HepG2 (cell line): ENCODE data around the gene PPM1F. TPM values are rescaled to one million over a fixed set of nuclear protein-coding genes. Genes with fewer than 3 reads are reported as not detected.

Experiments used
- ATAC-seq: fragments of 200-7000 bp; cut with Tn5 transposase; 3 replicates; pipeline ENCODE4 v1.9.1; 2020; ENCODE audit warnings: mild to moderate bottlenecking, moderate library complexity
- BruUV-seq: library from RNA; stranded (reverse); fragments of 400-500 nt; replicated peaks from 2 replicates; lab custom pipeline; 2021; lab: Mats Ljungman, UMichigan
- CTCF ChIA-PET: fragments of 300-600 bp; formaldehyde crosslinking; extraction: SDS; loops from one replicate; lab custom pipeline; 2021; ENCODE audit warnings: low total read pairs, inconsistent platforms, low intra/inter-chr PET ratio; lab: Yijun Ruan, JAX
- POLR2A ChIA-PET: fragments of 350-600 bp; sonication (Branson Sonifier 250); formaldehyde crosslinking; loops from one replicate; lab custom pipeline; 2020; ENCODE audit warnings: antibody characterized with exemption, inconsistent platforms; lab: Yijun Ruan, JAX
- DNase-seq: peaks from one replicate; pipeline ENCODE4 v3.0.0-alpha.2; 2015; ENCODE audit warnings: low spot score
- FAIRE-seq: peaks from 3 replicates; lab custom pipeline; 2011; peaks lifted over from hg19 to GRCh38; lab: Jason Lieb, UNC
- H2AFZ ChIP-seq: one replicate; pipeline ENCODE4 v1.6.1; 2011; ENCODE audit warnings: low read length, inconsistent platforms
- H3K27ac ChIP-seq: fragments of 300-600 bp; 3 replicates; pipeline ENCODE4 v1.8.0; 2011; ENCODE audit warnings: mixed run types, mild to moderate bottlenecking, mixed read lengths, low read length, inconsistent platforms; ENCODE audit not compliant: insufficient read depth; ENCODE audit errors: extremely low read length
- H3K27me3 ChIP-seq, 2 experiments: fragments of 200-600 bp in 1 of 2; 2 replicates in 1 of 2; 3 replicates in 1 of 2; pipeline versions ENCODE4 v1.6.0 to v1.8.0; 2011; ENCODE audit warnings: low read length in 2 of 2, mild to moderate bottlenecking in 2 of 2, moderate library complexity in 2 of 2, inconsistent platforms in 1 of 2; ENCODE audit not compliant: insufficient read depth in 2 of 2, control insufficient read depth in 1 of 2
- H3K36me3 ChIP-seq, 2 experiments: fragments of 200-600 bp in 1 of 2; replicated peaks in 1 of 2; 2 replicates in 1 of 2; 3 replicates in 1 of 2; pipeline versions ENCODE4 v1.5.1 to v1.8.0; 2011; ENCODE audit warnings: low read length in 2 of 2, inconsistent platforms in 1 of 2; ENCODE audit not compliant: insufficient read depth in 2 of 2, control insufficient read depth in 1 of 2
- H3K4me1 ChIP-seq: 2 replicates; pipeline ENCODE4 v1.5.1; 2012; ENCODE audit warnings: low read length, inconsistent platforms; ENCODE audit not compliant: insufficient read depth
- H3K4me2 ChIP-seq: 2 replicates; pipeline ENCODE4 v1.6.0; 2011; ENCODE audit warnings: low read depth, low read length, inconsistent platforms
- H3K4me3 ChIP-seq, 3 experiments: fragments of 200-600 bp in 1 of 3; sonication (generic), shearing (Covaris generic) in 1 of 3; replicated peaks in 1 of 3; 2 replicates each; pipeline ENCODE4 v1.5.1; 2011 to 2016; ENCODE audit warnings: low read length in 3 of 3, inconsistent platforms in 2 of 3, low read depth in 2 of 3, mild to moderate bottlenecking in 2 of 3, control low read depth in 1 of 3, mixed read lengths in 1 of 3; ENCODE audit not compliant: insufficient read depth in 1 of 3
- H3K79me2 ChIP-seq: one replicate; pipeline ENCODE4 v1.6.1; 2011; ENCODE audit warnings: low read length, inconsistent platforms; ENCODE audit not compliant: insufficient read depth
- H3K9ac ChIP-seq: 2 replicates; pipeline ENCODE4 v1.6.0; 2011; ENCODE audit warnings: mild to moderate bottlenecking, low read depth, low read length, inconsistent platforms; ENCODE audit not compliant: insufficient read depth
- H3K9me3 ChIP-seq: 2 replicates; pipeline ENCODE4 v1.5.1; 2012; ENCODE audit warnings: mild to moderate bottlenecking, low read length
- H4K20me1 ChIP-seq: 2 replicates; pipeline ENCODE4 v1.6.0; 2011; ENCODE audit warnings: inconsistent platforms, mild to moderate bottlenecking, low read length, moderate library complexity; ENCODE audit not compliant: insufficient read depth
- FOXK2 ChIP-seq: fragments of 450-650 bp; IDR thresholded peaks from 2 replicates; pipeline ENCODE4 v1.6.1; 2016
- KLF16 ChIP-seq, 2 experiments: sonication (generic) in 1 of 2; formaldehyde crosslinking in 1 of 2; IDR thresholded peaks; 2 replicates each; pipeline versions ENCODE4 v1.6.1 to v1.8.0; 2016 to 2023; ENCODE audit warnings: missing genetic modification reagents in 2 of 2, missing compliant biosample characterization in 1 of 2
- MYNN ChIP-seq: sonication (generic); formaldehyde crosslinking; IDR thresholded peaks from 2 replicates; pipeline ENCODE4 v1.4.0; 2020; ENCODE audit warnings: mild to moderate bottlenecking, low read depth, missing genetic modification reagents
- NFE2 ChIP-seq: sonication (generic); formaldehyde crosslinking; IDR thresholded peaks from 2 replicates; pipeline ENCODE4 v1.4.0; 2020; ENCODE audit warnings: missing genetic modification reagents
- RAD51 ChIP-seq: fragments of 450-650 bp; IDR thresholded peaks from 2 replicates; pipeline ENCODE4 v1.6.1; 2016; ENCODE audit warnings: borderline replicate concordance
- SNAI1 ChIP-seq: sonication (generic); formaldehyde crosslinking; IDR thresholded peaks from 2 replicates; pipeline ENCODE4 v1.5.0; 2020; ENCODE audit warnings: mild to moderate bottlenecking, missing genetic modification reagents, borderline replicate concordance
- ZBTB3 ChIP-seq: sonication (generic); formaldehyde crosslinking; IDR thresholded peaks from 2 replicates; pipeline ENCODE4 v1.4.0; 2020; ENCODE audit warnings: low read depth, mild to moderate bottlenecking, moderate library complexity, missing genetic modification reagents, borderline replicate concordance
- ZNF121 ChIP-seq: sonication (generic); formaldehyde crosslinking; IDR thresholded peaks from 2 replicates; pipeline ENCODE4 v1.5.0; 2020; ENCODE audit warnings: mild to moderate bottlenecking, missing genetic modification reagents
- WGBS: methylation state at CpG from one replicate; pipeline ENCODE4 v1.1.6; 2017; ENCODE audit warnings: low lambda C conversion rate; 5-methylcytosine and 5-hydroxymethylcytosine counted together
- in situ Hi-C: cut with HindIII; loops from 2 replicates; pipeline ENCODE4 v1.10.0; 2017; ENCODE audit warnings: low pct_unique_long_range_greater_than_20kb; ENCODE audit not compliant: extremely low pct_ligation_motif_present
- intact Hi-C: fragments of 100-400 bp; cut with micrococcal nuclease; formaldehyde crosslinking; loops from one replicate; pipeline ENCODE4 v1.10.0; 2022; ENCODE audit not compliant: unreplicated experiment
- polyA plus RNA-seq, 8 experiments: library from polyadenylated mRNA; depleted of rRNA in 3 of 8; stranded (reverse) in 7 of 8; unstranded in 1 of 8; fragments of >200 nt; fragmentation: Illumina TruSeq in 4 of 8; extraction: Trizol in 4 of 8; gene quantifications; 2 replicates each; pipeline versions ENCODE4 v1.2.1 to v1.2.3, GENCODE V29; 2011 to 2016; ENCODE audit warnings: low read depth in 4 of 8, missing spikeins in 1 of 8, mixed read lengths in 1 of 8; ENCODE audit not compliant: insufficient read depth in 1 of 8
- total RNA-seq, 5 experiments: library from RNA; depleted of rRNA; stranded (reverse); fragments of >200 nt; fragmentation: Illumina TruSeq; extraction: Trizol; gene quantifications; 2 replicates each; pipeline ENCODE4 v1.2.3, GENCODE V29; 2016; ENCODE audit warnings: low read depth in 1 of 5
- TF ChIP-seq, protein P1 (sequence below): sonication (generic); formaldehyde crosslinking; IDR thresholded peaks from 2 replicates; pipeline ENCODE4 v1.5.0; 2020; ENCODE audit warnings: missing genetic modification reagents
- TF ChIP-seq, protein P2 (sequence below): sonication (generic); formaldehyde crosslinking; IDR thresholded peaks from 2 replicates; pipeline ENCODE4 v1.5.1; 2020; ENCODE audit warnings: mild to moderate bottlenecking, moderate library complexity, missing genetic modification reagents
- TF ChIP-seq, protein P3 (sequence below): IDR thresholded peaks from 2 replicates; pipeline ENCODE4 v1.6.1; 2018; ENCODE audit warnings: missing genetic modification reagents
- TF ChIP-seq, protein P4 (sequence below): sonication (generic); formaldehyde crosslinking; IDR thresholded peaks from 2 replicates; pipeline ENCODE4 v1.4.0; 2020; ENCODE audit warnings: missing genetic modification reagents
- TF ChIP-seq, protein P5 (sequence below): sonication (generic); IDR thresholded peaks from 2 replicates; pipeline ENCODE4 v1.6.1; 2016; ENCODE audit warnings: low read depth, borderline replicate concordance
- TF ChIP-seq, protein P6 (sequence below): IDR thresholded peaks from 2 replicates; pipeline ENCODE4 v1.6.1; 2016; ENCODE audit warnings: low read depth, borderline replicate concordance
- TF ChIP-seq, protein P7 (sequence below): sonication (generic); formaldehyde crosslinking; IDR thresholded peaks from 2 replicates; pipeline ENCODE4 v1.8.0; 2022; ENCODE audit warnings: mild to moderate bottlenecking, missing genetic modification reagents; ENCODE audit not compliant: insufficient replicate concordance

Gene PPM1F
- total and polyA plus RNA-seq, 2 of the 13 experiments (the other 11 are each of a cell fraction or from before 2014, with no cell fraction given): 11.0 to 19.6 TPM

DNA sequence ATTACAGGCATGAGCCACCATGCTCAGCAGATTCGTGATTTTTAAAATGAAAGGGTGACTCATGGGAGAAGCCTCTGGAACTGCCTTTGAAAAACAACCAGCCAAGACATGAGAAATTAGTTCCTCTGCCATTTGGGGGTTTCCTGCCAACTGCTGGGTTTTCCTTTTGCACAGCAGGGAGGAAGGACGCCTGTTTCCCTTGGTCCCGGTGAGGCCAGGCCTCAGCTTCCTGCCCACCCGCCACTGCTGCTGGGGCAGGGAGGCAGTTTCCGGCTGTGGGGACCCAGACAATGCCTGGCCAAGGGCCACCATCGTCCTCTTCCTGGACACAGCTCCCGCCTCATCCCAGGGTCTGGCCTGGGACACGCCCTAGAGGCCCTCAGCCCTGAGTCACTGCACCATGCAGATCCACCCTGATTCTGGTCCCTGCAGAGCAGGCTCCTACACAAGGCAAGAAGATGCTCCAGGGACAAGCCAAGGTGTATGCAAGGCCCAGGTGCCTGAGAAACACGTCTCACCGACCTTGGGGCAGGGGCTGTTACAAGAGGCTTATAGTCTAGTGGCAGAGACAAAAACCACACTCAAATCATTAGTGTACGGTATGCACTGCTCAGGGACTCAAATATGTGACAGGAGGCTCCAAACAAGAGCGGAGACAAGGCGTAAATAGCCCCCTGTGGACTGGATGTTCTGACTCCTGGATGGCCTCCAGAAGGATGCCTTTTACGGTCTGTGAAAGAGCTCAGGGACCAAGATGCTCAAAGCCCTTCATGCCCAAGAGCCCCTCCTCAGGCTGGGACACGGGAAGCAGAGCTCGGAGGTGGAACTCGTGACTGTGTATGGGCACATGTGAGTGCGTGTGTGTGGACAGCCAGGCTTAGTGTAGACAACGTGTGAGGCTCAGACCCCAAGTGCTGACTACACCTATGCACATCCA is 10.0 kb downstream of the PPM1F start:
- Histone ChIP-seq H3K9ac (no peak overlapping the region), H3K4me1 (peaks cover 11% of the 10 kb centered on the region), H3K27ac (no peak overlapping the region), H3K4me3 (no peak overlapping the region), H3K4me2 (no peak overlapping the region), H3K9me3 (no peaks in the 10 kb centered on the region), H2AFZ (no peak overlapping the region), H3K36me3 (peaks cover 5 to 25% of the 10 kb centered on the region in 2 experiments; a peak in 4 of 5 replicates), H4K20me1 (0 out of 2 replicates have a peak, but pooled peaks cover 4% of the 10 kb centered on the region), H3K27me3 (no peaks in the 10 kb centered on the region), H3K79me2 (no peaks in the 10 kb centered on the region)
- ATAC-seq (no peak), FAIRE-seq (no peak), DNase-seq (no peak)
- intact Hi-C loops: no loop called here
- WGBS: 92% methylated on average over 18 of the region's 19 CpGs
- ChIA-PET CTCF (no interaction called here), POLR2A (no interaction called here)
- in situ Hi-C loops: no loop called here
- BruUV-seq: no TSS peak
- TF ChIP-seq, protein P1, sequence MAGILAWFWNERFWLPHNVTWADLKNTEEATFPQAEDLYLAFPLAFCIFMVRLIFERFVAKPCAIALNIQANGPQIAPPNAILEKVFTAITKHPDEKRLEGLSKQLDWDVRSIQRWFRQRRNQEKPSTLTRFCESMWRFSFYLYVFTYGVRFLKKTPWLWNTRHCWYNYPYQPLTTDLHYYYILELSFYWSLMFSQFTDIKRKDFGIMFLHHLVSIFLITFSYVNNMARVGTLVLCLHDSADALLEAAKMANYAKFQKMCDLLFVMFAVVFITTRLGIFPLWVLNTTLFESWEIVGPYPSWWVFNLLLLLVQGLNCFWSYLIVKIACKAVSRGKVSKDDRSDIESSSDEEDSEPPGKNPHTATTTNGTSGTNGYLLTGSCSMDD: no peak
- TF ChIP-seq, protein P2, sequence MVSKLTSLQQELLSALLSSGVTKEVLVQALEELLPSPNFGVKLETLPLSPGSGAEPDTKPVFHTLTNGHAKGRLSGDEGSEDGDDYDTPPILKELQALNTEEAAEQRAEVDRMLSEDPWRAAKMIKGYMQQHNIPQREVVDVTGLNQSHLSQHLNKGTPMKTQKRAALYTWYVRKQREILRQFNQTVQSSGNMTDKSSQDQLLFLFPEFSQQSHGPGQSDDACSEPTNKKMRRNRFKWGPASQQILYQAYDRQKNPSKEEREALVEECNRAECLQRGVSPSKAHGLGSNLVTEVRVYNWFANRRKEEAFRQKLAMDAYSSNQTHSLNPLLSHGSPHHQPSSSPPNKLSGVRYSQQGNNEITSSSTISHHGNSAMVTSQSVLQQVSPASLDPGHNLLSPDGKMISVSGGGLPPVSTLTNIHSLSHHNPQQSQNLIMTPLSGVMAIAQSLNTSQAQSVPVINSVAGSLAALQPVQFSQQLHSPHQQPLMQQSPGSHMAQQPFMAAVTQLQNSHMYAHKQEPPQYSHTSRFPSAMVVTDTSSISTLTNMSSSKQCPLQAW: no peak
- TF ChIP-seq ZBTB3: no peak
- TF ChIP-seq SNAI1 (CRISPR knock-in tag): no peak
- no peak for TF ChIP-seq RAD51
- TF ChIP-seq, protein P3, sequence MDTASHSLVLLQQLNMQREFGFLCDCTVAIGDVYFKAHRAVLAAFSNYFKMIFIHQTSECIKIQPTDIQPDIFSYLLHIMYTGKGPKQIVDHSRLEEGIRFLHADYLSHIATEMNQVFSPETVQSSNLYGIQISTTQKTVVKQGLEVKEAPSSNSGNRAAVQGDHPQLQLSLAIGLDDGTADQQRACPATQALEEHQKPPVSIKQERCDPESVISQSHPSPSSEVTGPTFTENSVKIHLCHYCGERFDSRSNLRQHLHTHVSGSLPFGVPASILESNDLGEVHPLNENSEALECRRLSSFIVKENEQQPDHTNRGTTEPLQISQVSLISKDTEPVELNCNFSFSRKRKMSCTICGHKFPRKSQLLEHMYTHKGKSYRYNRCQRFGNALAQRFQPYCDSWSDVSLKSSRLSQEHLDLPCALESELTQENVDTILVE: no peak
- no peak for TF ChIP-seq ZNF121 (CRISPR knock-in tag)
- TF ChIP-seq, protein P4, sequence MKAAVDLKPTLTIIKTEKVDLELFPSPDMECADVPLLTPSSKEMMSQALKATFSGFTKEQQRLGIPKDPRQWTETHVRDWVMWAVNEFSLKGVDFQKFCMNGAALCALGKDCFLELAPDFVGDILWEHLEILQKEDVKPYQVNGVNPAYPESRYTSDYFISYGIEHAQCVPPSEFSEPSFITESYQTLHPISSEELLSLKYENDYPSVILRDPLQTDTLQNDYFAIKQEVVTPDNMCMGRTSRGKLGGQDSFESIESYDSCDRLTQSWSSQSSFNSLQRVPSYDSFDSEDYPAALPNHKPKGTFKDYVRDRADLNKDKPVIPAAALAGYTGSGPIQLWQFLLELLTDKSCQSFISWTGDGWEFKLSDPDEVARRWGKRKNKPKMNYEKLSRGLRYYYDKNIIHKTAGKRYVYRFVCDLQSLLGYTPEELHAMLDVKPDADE (CRISPR knock-in tag): no peak
- no peak for TF ChIP-seq KLF16 (CRISPR knock-in tag; IDR thresholded peaks at IDR 0.05)
- no peak for TF ChIP-seq FOXK2
- TF ChIP-seq NFE2 (CRISPR knock-in tag): no peak
- TF ChIP-seq, protein P5, sequence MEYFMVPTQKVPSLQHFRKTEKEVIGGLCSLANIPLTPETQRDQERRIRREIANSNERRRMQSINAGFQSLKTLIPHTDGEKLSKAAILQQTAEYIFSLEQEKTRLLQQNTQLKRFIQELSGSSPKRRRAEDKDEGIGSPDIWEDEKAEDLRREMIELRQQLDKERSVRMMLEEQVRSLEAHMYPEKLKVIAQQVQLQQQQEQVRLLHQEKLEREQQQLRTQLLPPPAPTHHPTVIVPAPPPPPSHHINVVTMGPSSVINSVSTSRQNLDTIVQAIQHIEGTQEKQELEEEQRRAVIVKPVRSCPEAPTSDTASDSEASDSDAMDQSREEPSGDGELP: no peak
- TF ChIP-seq, protein P6, sequence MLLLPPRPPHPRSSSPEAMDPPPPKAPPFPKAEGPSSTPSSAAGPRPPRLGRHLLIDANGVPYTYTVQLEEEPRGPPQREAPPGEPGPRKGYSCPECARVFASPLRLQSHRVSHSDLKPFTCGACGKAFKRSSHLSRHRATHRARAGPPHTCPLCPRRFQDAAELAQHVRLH (CRISPR knock-in tag): no peak
- no peak for TF ChIP-seq MYNN (CRISPR knock-in tag)
- TF ChIP-seq, protein P7, sequence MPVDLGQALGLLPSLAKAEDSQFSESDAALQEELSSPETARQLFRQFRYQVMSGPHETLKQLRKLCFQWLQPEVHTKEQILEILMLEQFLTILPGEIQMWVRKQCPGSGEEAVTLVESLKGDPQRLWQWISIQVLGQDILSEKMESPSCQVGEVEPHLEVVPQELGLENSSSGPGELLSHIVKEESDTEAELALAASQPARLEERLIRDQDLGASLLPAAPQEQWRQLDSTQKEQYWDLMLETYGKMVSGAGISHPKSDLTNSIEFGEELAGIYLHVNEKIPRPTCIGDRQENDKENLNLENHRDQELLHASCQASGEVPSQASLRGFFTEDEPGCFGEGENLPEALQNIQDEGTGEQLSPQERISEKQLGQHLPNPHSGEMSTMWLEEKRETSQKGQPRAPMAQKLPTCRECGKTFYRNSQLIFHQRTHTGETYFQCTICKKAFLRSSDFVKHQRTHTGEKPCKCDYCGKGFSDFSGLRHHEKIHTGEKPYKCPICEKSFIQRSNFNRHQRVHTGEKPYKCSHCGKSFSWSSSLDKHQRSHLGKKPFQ (CRISPR knock-in tag): no peak
